ENCODE measurements around the gene STK24.

DNA sequence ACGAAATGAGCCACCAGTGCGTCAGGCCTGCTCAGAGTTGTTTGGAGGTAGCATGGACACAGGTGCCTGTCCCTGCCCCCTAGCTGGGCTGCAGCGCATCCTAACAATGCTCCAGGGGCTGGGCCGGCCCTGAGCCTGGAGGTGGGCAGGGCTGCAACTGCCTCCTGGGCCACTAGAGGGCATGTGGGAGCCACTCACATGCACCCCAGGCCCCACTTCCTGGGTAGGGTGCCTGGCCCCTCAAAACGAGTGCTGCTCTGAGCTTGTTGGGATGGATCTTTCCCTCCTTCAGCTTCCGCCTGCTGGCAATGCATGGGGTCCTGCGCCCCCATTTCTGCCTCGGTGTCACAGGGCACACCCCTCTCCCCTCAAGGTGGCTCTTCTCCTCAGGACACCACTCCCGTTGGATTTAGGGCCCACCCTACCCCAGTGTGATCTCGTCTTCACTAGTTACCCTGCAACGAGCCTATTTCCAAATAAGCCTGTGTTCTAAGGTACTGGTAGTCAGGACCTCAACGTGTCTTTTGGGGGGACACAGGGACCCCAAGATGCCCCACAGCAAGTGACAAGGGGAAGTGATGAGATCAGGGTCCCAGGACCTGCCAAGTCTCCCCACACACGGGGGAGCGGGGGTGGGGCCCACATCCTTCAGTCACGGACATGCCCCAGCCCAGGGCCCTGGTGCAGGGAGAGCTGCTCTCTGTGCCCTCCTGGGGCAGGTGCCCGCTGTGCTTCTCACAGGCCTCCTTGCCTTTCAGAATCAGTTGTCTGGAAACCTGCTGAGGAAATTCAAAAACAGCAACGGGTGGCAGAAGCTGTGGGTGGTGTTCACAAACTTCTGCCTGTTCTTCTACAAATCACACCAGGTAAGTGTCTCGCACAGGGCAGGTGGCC, 131.3 kb downstream of the STK24 start:
- TF ChIP-seq POLR2AphosphoS5 (IDR thresholded peaks at IDR 0.05; ENCODE audit: borderline replicate concordance, low read depth, low read length): no peak
- TF ChIP-seq EZH2 (IDR thresholded peaks at IDR 0.05): no peak
